ENCODE results near the gene ZNF792. TPM values are rescaled to one million over a fixed set of nuclear protein-coding genes. Genes with fewer than 3 reads are reported as not detected.
"Not testable (repeated sequence)": the region's sequence is repeated elsewhere in the genome, so short reads cannot be mapped to it uniquely, and the experiment has no call there.

Gene ZNF792
- total RNA-seq, 1 donor from 2014 or later: 7.5 TPM

GRCh38 chr19:34926361-34926684 lies 37.7 kb downstream of the ZNF792 start:
- DNase-seq (ENCODE audit: low spot score): no peak

- no peak for DNase-seq (ENCODE audit: low spot score)
These were observed 38.7 kb downstream of the ZNF792 start for GRCh38 chr19:34925278-34925855.

- not testable (repeated sequence) for DNase-seq (ENCODE audit: low spot score)
These were observed 43.8 kb downstream of the ZNF792 start for GRCh38 chr19:34920090-34920786.

- DNase-seq (ENCODE audit: low spot score): no peak
These were observed 45.8 kb downstream of the ZNF792 start for GRCh38 chr19:34918190-34918589.

- DNase-seq (ENCODE audit: low spot score): not testable (repeated sequence)
These were observed 46.9 kb downstream of the ZNF792 start for GRCh38 chr19:34917144-34917543.

GRCh38 chr19:34910770-34911169 lies 53.3 kb downstream of the ZNF792 start:
- no peak for DNase-seq (ENCODE audit: low spot score)

Other genes with a start within 250 kb of the ZNF792 start
- gene ZNF181, start 230.0 kb downstream of the ZNF792 start, total RNA-seq: 6.3 TPM
- gene ZNF599, start 191.0 kb downstream of the ZNF792 start, total RNA-seq: 3.0 TPM
- gene ZNF30, start 37.3 kb downstream of the ZNF792 start, total RNA-seq: 2.2 TPM
- 76.8 TPM for gene GRAMD1A, start 36.1 kb upstream of the ZNF792 start, total RNA-seq
- gene SCN1B, start 66.2 kb upstream of the ZNF792 start, total RNA-seq: 17.3 TPM
- 1.4 TPM for gene HPN, start 77.5 kb upstream of the ZNF792 start, total RNA-seq
- 1.3 TPM for gene FXYD3, start 151.6 kb upstream of the ZNF792 start, total RNA-seq
- 7.7 TPM for gene LGI4, start 170.8 kb upstream of the ZNF792 start, total RNA-seq
- gene FXYD1, start 174.6 kb upstream of the ZNF792 start, total RNA-seq: 47.3 TPM
- gene FXYD7, start 179.0 kb upstream of the ZNF792 start, total RNA-seq: 0.48 TPM
- gene FXYD5, start 190.5 kb upstream of the ZNF792 start, total RNA-seq: 73.4 TPM